Ecto neural progenitor cell (in vitro differentiated cells): ENCODE data around the gene GAD1.

Experiments
- DNase-seq: peaks from one replicate; pipeline ENCODE4 v3.0.0-alpha.2; 2018; ENCODE audit warnings: low spot score

The GAD1 gene

DNA sequence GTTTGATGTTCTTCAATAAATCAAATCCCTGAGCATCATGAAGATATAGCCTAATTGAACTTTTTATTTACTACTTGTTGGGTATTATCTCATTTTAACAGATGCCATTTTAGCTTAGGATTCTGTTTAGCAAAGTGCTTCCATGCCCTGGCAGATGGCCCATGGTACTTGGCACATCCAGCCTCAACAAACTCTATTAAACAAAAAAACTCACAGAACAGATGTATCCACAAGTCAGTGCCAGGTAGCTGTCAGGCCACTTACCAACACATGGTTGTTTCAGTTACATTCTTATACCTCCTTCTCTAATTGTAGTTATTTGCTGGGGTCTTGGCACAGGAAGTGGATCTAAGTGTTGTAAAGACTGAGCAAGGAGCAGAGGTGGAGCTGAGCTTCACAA, 29.6 kb downstream of the GAD1 start:
- DNase-seq: no peak

DNA sequence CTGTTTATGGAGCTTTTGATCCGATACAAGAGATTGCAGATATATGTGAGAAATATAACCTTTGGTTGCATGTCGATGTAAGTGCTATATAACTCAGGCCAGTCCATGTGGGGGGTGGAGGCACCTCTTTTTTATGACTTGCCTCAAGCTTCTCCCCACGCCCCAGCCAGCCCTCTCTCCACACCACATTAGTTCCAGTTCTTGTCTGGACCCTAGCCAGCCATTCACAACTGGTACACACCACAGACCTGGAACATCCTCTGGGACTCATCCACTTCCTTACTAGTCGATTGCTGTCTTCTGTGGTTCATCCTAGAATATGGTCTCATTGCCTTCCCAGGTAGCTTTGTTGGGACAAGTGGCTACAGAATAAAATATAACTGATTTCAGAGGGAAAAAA, 31.0 kb downstream of the GAD1 start:
- DNase-seq: no peak

DNA sequence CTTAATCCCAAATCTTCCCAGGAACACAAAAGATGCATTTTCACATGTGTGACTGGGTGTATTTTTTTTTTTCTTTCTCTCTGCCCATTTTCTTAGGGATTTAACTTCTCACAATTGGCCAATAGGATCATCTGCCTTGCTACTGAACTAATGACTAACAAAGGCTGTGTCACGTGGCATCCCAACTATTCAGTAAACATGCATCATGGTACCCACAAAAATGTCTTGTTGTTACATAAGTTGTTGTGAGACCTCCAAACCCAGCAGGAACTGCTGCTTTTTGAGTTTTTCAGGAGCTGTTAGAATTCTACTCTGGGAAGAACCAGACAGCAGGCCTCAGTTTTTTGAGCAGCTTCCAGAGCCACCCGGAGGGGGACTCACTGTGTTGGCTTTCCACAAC, 31.9 kb downstream of the GAD1 start:
- DNase-seq: no peak

DNA sequence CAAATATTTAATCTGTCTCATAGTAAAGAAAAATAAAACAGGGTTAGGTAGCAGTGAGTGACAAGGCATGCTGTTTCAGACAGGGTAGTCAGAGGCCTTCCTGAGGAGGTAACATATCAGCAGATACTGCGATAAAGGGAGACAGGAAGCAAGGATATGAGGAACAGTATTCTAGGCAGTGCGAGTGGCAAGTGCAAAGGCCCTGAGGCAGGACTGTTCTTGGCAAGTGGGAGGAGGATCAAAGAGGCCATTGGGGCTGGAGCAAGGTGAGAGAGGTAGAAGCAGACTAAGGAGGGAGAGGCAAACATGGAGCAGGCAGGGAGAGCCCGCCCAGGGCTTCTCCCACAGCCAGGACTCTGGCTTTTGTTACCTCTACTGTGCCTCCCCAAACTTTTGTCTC, 33.6 kb downstream of the GAD1 start:
- no peak for DNase-seq

DNA sequence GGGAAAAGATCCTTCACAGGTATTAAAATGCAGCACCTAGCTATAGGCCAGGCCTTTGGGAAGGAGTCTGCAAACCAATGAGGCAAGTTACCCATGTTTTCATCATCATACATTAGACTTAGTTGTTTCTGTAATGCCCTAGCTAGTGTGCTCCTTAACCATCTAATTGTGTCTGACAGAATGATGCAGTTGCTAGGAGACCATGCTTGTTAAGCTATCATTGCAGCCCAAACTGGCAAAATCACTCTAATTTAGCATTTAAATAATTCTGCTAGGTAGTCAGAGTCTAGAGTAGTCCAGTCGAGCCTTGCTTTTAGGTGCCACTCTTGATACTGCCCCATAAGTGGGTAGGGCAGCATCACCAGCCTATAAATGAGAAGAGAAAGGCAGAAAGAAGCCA, 34.9 kb downstream of the GAD1 start:
- no peak for DNase-seq

DNA sequence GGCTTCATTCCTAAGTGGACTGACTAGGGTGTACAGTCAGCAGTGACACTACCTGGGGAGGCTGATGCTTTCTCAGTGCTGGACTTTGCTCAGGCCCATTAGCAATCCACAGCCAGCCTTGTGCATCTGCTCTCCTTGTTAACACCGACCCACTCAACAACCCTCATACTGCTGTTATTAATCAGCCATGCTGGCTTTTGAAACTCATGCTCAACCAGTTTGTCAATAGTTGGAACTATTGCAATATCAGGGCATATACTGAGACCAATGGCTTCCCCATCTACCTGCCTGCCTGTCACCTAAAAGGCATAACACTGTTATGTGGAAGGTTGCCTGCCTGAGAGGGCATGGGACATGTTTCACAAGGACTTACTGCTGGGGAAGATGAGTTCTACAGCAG, 39.4 kb downstream of the GAD1 start:
- DNase-seq: no peak

DNA sequence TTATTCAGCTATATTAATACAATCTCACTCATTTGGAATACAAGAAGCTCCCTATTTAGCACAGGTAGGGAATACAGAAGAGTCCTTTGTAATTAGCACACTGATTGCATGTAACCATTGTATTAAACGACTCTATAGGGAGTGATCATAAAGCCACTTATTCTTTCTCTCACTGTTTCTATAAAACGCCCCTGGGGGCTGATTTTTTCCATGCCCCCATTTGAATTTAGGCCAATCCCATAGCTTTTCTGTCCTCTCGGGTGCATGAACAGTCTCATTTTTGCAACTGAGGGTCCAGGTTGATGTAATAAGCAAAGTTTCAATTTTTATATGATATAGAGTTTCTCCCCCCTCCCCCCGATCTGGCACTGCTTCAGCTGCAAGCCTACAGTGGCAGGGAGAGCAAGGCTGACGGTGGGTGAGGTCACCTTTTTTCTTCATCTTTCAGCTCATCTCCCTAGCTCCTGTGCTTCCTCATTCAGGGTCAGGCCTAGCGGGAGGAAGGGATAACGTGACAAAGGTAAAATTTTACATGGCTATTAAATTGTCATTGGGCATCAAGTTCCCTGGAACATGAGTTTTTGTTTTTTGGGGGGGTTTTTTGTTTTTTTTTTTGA, 45.7 kb downstream of the GAD1 start:
- no peak for DNase-seq

DNA sequence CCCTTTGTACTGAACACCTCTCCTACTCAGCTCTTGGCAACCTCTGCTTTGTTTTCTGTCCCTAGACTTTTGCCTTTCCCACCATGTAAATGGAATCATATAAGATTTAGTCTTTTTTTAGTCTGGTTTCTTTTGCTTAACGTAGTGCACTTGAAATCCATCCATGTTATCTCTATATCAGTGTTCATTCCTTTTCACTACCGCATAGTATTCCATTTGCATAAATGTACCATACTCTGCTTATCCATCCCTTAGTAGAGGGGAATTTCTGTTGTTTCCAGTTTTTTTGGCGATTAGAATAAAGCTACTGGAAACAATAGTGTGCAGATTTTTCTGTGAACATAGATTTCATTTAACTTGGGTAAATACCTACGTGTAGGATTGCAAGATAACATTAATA, 46.4 kb downstream of the GAD1 start:
- no peak for DNase-seq

DNA sequence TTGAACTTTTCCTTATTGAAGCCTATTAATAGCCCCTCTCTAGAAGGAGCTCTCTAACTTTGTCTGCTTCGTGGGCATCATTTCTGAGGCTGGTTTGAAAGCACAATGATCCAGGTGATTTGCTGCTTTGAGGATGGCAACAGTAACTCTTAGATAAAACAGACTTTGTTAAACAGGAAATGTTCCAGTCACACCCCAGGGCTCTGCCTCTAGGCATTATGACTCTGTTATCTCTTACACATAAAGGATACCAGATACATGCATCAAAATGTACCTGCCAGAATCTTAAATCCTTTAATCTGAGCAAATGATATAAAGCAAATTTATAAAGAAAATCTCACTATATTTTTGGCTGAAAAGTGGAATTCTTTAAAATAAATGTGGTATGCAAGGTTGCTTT, 52.3 kb downstream of the GAD1 start:
- no peak for DNase-seq

- no peak for DNase-seq
Measured at GRCh38 chr2:170869461-170869860, 52.8 kb downstream of the GAD1 start.

GRCh38 chr2:170873035-170873692, 56.5 kb downstream of the GAD1 start:
- DNase-seq: peak; percentile 87

GRCh38 chr2:170878066-170878465, 61.4 kb downstream of the GAD1 start:
- no peak for DNase-seq

DNA sequence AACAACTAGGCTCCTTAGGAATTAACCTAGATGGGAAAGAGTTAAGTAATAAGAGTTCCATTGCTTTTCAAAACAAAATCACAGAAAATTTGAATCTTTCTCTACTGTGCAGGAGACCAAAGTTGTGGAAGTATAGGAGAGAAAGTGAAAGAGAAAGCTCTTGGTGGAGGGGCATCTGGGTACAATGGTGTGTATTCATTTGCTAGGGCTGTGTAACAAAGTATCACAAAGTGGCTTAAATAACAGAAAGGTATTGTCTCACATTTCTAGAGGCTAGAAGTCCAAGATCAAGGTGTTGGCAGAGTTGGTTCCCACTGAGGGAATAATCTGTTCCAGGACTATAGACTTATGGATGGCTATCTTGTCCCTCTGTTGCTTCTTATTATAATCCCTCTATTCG, 61.8 kb downstream of the GAD1 start:
- no peak for DNase-seq

DNA sequence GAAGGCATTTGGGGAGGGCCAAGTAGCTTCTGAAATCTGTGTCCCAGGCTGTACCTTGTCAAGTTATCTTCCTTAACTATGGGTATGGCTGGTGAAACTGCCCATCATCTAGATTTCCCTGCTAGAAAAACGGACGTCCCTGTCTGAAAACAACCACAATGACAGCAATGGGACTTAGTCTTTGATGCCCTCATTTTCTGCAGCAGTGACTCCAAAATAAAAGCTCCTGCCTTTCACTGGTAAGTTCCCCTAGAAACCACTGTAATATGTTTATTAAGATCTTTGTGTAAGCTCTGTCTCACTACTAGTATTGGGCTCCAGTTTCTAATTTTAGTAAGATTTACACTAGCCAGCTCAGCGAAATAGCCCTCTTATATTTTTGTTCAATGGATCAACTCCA, 65.2 kb downstream of the GAD1 start:
- no peak for DNase-seq

DNA sequence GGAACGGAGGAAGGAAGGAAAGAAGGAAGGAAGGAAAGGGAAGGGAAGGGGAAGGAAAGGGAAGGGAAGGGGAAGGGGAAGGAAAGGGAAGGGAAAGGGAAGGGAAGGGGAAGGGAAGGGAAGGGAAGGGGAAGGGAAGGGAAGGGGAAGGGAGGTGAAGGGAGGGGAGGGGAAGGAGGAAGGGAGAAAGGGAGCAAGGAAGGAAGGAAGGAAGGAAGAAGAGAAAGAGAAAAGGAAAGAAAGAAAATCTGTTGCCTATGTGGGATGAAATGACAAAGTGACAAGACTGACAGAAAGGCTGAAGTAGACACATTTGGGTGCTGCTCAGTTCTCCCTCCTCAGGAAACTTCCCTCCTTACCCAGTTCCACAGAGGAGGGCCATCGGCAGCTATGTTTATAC, 66.1 kb downstream of the GAD1 start:
- no peak for DNase-seq

GRCh38 chr2:170883683-170884082, 67.0 kb downstream of the GAD1 start:
- DNase-seq: no peak

DNA sequence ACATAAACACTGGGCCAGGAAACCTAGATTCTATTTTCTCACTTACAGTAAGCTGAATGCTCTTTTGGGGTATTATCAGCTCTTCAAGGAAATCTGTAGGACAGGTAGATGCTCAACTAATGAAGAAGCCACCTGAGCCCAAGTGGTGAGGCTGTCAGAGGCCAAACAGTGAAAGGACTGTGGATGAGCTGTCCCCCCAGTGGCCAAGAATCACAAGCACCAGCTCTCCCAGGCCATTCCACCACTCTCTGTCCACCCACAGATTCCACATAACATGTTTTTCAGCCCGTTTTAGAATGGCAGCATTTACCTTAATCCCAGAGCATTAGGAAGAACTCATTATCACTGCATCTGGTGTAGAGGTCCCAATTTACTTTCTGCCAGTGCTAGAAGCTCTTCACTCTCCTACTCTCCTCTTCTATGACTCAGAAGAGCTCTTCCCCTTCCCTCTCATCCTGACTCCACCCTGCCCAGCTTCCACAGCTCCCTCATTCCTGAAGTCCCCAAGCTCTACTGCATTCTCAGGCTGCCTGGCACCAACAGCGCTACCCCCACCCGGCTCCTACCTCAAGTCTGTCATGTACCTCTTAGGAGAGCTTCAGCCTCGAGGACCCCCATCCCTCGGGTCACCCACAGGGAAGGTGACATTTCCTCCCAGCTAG, 68.6 kb downstream of the GAD1 start:
- no peak for DNase-seq

DNA sequence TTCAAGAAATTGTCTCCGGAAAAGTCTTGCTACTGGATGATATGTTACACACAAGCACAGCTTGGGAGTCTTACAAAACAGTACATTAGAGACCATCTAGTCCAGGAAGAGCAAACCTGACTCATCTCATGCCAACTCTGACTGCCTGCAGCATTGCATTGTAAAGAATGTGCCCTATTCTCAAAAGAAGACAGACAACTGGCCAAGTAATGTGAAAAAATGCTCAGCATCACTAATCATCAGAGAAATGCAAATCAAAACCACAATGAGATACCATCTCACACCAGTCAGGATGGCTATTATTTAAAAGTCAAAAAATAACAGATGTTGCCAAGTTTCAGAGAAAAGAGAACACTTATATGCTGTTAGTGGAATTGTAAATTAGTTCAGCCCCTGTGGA, 69.7 kb downstream of the GAD1 start:
- DNase-seq: no peak

DNA sequence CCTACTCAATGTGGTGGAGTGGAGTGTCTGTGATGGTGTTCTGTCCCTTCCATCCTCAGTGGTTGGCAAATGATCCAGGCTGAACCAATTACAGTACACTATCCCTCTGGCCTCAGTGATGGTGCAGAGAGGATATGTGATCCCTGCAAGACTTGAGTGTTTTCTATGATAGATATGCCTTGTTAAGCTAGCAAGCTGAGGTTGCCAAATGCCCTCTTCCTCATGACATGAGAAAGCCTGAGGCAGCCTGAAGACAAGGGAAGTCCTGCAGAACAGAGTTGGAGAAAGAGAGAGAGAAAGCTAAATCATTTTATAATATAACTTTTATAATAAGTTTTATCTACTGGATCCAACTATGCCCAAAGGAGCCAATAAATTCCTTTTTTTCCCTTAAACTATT, 70.8 kb downstream of the GAD1 start:
- DNase-seq: no peak

GRCh38 chr2:170887896-170888295, 71.2 kb downstream of the GAD1 start:
- no peak for DNase-seq

- DNase-seq: no peak
Measured at GRCh38 chr2:170891893-170892292, 75.2 kb downstream of the GAD1 start.

GRCh38 chr2:170892391-170892951, 75.8 kb downstream of the GAD1 start:
- DNase-seq: no peak

GRCh38 chr2:170895023-170895757, 78.5 kb downstream of the GAD1 start:
- DNase-seq: no peak
